Ovary (tissue), 9 donors: ENCODE data around the gene NEK1. TPM values are rescaled to one million over a fixed set of nuclear protein-coding genes. Genes with fewer than 3 reads are reported as not detected.

Source experiments
- DNase-seq, 5 donors: peaks; one replicate each; pipeline ENCODE4 v3.0.0-alpha.2; 2019 to 2020
- H3K27ac ChIP-seq, 2 donors: fragments of 200-600 bp; one replicate each; pipeline versions ENCODE4 v1.5.1 to v1.8.0; 2019 to 2022
- H3K27me3 ChIP-seq: fragments of 200-600 bp; one replicate; pipeline ENCODE4 v1.8.0; 2022
- H3K36me3 ChIP-seq: fragments of 200-600 bp; sonication (generic); one replicate; pipeline ENCODE4 v1.5.1; 2019
- H3K4me1 ChIP-seq: one replicate; pipeline ENCODE4 v1.8.1; 2013; ENCODE audit warnings: mild to moderate bottlenecking, moderate library complexity; ENCODE audit not compliant: insufficient read depth
- H3K4me3 ChIP-seq: fragments of 200-600 bp; sonication (generic); one replicate; pipeline ENCODE4 v1.5.1; 2017
- H3K9me3 ChIP-seq, 2 donors: fragments of 200-600 bp in 1 of 2; sonication (generic) in 1 of 2; one replicate each; pipeline versions ENCODE4 v1.5.1 to v1.8.1; 2013 to 2019; ENCODE audit warnings: mild to moderate bottlenecking in 1 of 2, moderate library complexity in 1 of 2
- EP300 ChIP-seq: sonication (generic); formaldehyde crosslinking; IDR thresholded peaks from one replicate; pipeline ENCODE4 v1.6.1; 2017; ENCODE audit warnings: antibody characterized with exemption
- POLR2A ChIP-seq: fragments of 450-650 bp; IDR thresholded peaks from one replicate; pipeline ENCODE4 v1.6.1; 2017; ENCODE audit warnings: antibody characterized with exemption, mild to moderate bottlenecking, moderate library complexity
- WGBS, 3 donors: extraction: QIAGEN DNeasy Blood & Tissue Kit in 1 of 3; methylation state at CpG; one replicate each; pipeline versions ENCODE4 v1.1.5 to v1.1.7; 2013 to 2017; 5-methylcytosine and 5-hydroxymethylcytosine counted together
- intact Hi-C, 4 donors: fragments of 100-400 bp; cut with DNase I; formaldehyde crosslinking; loops; one replicate each; pipeline versions ENCODE4 v1.11.0 to v1.15.1; 2022 to 2023
- polyA plus RNA-seq, 2 donors: library from polyadenylated mRNA; stranded (reverse); fragments of 200-250 nt in 1 of 2; fragments of 350-450 nt in 1 of 2; fragmentation: Illumina TruSeq in 1 of 2; extraction: RNeasy Lipid Tissue Mini Kit (QIAGEN cat#74804) in 1 of 2; gene quantifications; one replicate each; pipeline ENCODE4 v1.2.3, GENCODE V29; 2013 to 2014
- total RNA-seq, 7 donors: library from RNA; depleted of rRNA in 2 of 7; stranded (reverse); fragments of >200 nt in 2 of 7; fragmentation: NEBNext Ultra II Directional in 3 of 7; extraction: Animal tissue kit (Norgen Biotek cat#: 25700) in 3 of 7; gene quantifications; one replicate each; pipeline versions ENCODE4 v1.1.0 to v1.2.4, GENCODE V29; 2016 to 2023
- TF ChIP-seq, protein P1 (sequence below), 3 donors: fragments of 450-650 bp in 2 of 3; fragments of 200-600 bp in 1 of 3; IDR thresholded peaks; one replicate each; pipeline versions ENCODE4 v1.5.1 to v1.8.0; 2016 to 2022; ENCODE audit warnings: antibody characterized with exemption in 3 of 3, mild to moderate bottlenecking in 1 of 3
- donor health status: DM: no; HTN: no; CAD: no; lungs with moderate emphysema.
- donor health status: DM: no; HTN: no; CAD: no.
- donor health status: Bipolar disorder and iron deficiency.
- donor health status: DM: yes; HTN: yes; CAD: no.
- donor health status: DM: no; HTN: no; CAD: no.
- donor health status: DM: yes; HTN: yes; CAD: no.

Gene NEK1
- total and polyA plus RNA-seq, 9 donors: 8.7 to 29.5 (median 22.0) TPM

DNA sequence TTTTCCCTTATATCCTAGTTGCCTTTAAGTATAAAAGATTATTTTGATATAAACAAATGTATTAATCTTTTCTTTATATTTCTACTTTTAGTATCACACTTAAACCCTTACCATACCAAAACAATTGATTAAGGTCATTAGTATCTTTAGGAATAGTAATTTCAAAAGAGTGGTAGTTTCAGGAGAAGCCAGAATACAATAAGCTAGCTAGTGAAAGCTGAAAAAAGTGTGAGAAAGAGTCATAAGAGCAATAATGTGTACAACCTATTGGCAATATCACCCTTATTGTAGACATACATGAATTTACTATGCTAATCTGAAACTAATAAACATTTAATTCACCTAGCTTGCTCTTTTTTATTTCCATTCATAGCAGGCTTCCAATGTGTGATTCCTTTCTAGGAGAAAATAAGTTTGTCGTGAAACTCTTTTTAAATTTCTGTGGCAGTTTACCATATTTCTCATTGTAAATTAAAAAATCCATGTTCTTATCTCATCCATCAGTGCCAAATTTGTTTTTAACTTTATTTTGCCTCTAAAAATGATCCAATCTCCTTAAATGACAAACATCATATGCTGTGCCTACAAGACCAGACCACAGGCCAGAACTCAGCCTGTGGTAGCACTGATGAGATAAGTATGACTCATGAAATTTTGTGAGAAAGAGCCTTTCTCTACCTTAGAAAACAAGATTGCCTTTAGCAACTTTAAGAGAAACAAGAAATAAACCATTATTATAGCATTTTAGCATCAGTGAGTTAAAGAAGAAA lies 8.1 kb downstream of the NEK1 start:
- TF ChIP-seq EP300: no peak
- TF ChIP-seq POLR2A: no peak
- TF ChIP-seq, protein P1, sequence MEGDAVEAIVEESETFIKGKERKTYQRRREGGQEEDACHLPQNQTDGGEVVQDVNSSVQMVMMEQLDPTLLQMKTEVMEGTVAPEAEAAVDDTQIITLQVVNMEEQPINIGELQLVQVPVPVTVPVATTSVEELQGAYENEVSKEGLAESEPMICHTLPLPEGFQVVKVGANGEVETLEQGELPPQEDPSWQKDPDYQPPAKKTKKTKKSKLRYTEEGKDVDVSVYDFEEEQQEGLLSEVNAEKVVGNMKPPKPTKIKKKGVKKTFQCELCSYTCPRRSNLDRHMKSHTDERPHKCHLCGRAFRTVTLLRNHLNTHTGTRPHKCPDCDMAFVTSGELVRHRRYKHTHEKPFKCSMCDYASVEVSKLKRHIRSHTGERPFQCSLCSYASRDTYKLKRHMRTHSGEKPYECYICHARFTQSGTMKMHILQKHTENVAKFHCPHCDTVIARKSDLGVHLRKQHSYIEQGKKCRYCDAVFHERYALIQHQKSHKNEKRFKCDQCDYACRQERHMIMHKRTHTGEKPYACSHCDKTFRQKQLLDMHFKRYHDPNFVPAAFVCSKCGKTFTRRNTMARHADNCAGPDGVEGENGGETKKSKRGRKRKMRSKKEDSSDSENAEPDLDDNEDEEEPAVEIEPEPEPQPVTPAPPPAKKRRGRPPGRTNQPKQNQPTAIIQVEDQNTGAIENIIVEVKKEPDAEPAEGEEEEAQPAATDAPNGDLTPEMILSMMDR (IDR thresholded peaks at IDR 0.05): no peak
- 0 to 93% (median 0%) methylated on average over 1 of the region's 1 CpG for WGBS, 3 donors
- Histone ChIP-seq H3K27ac (no peak overlapping the region), H3K4me3 (no peak overlapping the region), H3K4me1 (no peaks in the 10 kb centered on the region), H3K27me3 (no peaks in the 10 kb centered on the region), H3K36me3 (no peaks in the 10 kb centered on the region), H3K9me3 (no peaks in the 10 kb centered on the region)
- intact Hi-C loops: no loop called here
- no peak for DNase-seq

- TF ChIP-seq, protein P1 (IDR thresholded peaks at IDR 0.05): no peak
- TF ChIP-seq EP300 (no peak), POLR2A (no peak)
- intact Hi-C loops: no loop called here
Observed at GRCh38 chr4:169603312-169603711, 9.1 kb downstream of the NEK1 start.

DNA sequence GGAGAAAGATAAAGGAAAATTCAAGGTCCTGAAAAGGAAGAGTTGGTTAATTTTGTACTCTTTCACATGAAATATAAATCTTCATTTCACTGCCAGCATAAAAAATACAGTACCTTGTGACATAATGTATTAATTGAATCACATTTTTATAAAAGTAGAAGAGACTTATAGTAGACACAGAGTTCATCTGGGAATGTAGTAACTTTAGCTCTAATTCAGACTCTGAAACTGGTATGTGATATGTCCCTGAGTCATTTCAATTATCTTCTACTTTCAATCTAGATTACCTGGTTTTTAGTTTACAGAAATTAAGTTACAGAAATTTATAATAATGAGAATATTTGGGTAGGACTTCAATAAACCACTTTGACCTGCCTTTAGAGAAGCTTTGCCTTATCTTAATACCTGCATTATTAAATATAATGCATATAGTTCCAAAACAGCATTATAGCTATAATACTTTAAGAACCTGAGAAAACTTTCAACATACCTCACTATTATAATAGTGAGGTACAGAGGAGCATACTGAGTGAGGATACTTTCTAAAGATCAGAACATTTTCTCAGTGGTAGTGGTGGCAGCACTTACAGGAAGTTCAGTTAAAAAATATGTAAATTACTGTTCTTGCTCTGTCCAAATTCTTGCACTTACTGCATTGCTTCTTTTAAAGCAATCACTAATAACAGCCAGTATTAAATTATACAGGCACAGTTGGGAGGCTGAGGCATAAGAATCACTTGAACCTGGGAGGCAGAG lies 11.2 kb downstream of the NEK1 start:
- Histone ChIP-seq H3K27me3 (no peaks in the 10 kb centered on the region), H3K4me3 (no peak overlapping the region), H3K27ac (no peak overlapping the region), H3K9me3 (no peaks in the 10 kb centered on the region), H3K36me3 (no peaks in the 10 kb centered on the region), H3K4me1 (no peaks in the 10 kb centered on the region)
- TF ChIP-seq POLR2A: no peak
- TF ChIP-seq, protein P1 (IDR thresholded peaks at IDR 0.05): no peak
- TF ChIP-seq EP300: no peak
- intact Hi-C loops: no loop called here
- DNase-seq: no peak

More at GRCh38 chr4:169603312-169603711, 9.1 kb downstream of the NEK1 start:
- no peak for DNase-seq
- WGBS, 3 donors: 72 to 87% (median 79%) methylated on average over 2 of the region's 2 CpGs
- Histone ChIP-seq H3K4me1 (no peaks in the 10 kb centered on the region), H3K27me3 (no peaks in the 10 kb centered on the region), H3K36me3 (no peaks in the 10 kb centered on the region), H3K27ac (no peak overlapping the region), H3K9me3 (no peaks in the 10 kb centered on the region), H3K4me3 (no peak overlapping the region)

- TF ChIP-seq, protein P1 (IDR thresholded peaks at IDR 0.05): no peak
- TF ChIP-seq POLR2A (no peak), EP300 (no peak)
Observed at GRCh38 chr4:169594560-169595195, 17.7 kb downstream of the NEK1 start.

More at GRCh38 chr4:169594560-169595195, 17.7 kb downstream of the NEK1 start:
- H3K27me3 ChIP-seq: no peaks in the 10 kb centered on the region
- H3K27ac ChIP-seq: no peak overlapping the region
- H3K4me3 ChIP-seq: no peak overlapping the region
- H3K36me3 ChIP-seq: no peaks in the 10 kb centered on the region
- intact Hi-C loops: no loop called here
- H3K9me3 ChIP-seq: no peaks in the 10 kb centered on the region
- DNase-seq: no peak
- no peaks in the 10 kb centered on the region for H3K4me1 ChIP-seq
